Neuronal stem cell (in vitro differentiated cells): ENCODE data around the gene C1orf53.

Experiments
- DNase-seq: peaks from one replicate; pipeline ENCODE4 v3.0.0-alpha.2; 2013; ENCODE audit warnings: low spot score
- H2AFZ ChIP-seq: one replicate; pipeline ENCODE4 v1.6.1; 2013; ENCODE audit warnings: mild to moderate bottlenecking, low read length, inconsistent platforms
- H2AK5ac ChIP-seq: 2 replicates; pipeline ENCODE4 v1.6.1; 2013; ENCODE audit warnings: low read depth, mild to moderate bottlenecking, inconsistent platforms, low read length, moderate library complexity, mixed read lengths
- H2BK120ac ChIP-seq: 2 replicates; pipeline ENCODE4 v1.6.1; 2013; ENCODE audit warnings: low read depth, mild to moderate bottlenecking, inconsistent platforms, low read length, moderate library complexity, mixed read lengths
- H2BK12ac ChIP-seq: one replicate; pipeline ENCODE4 v1.6.1; 2013; ENCODE audit warnings: low read length, inconsistent platforms
- H2BK15ac ChIP-seq: 2 replicates; pipeline ENCODE4 v1.6.1; 2013; ENCODE audit warnings: mild to moderate bottlenecking, low read length, inconsistent platforms, mixed read lengths
- H2BK5ac ChIP-seq: one replicate; pipeline ENCODE4 v1.6.1; 2013; ENCODE audit warnings: inconsistent platforms, mild to moderate bottlenecking, low read length, moderate library complexity
- H3K14ac ChIP-seq: one replicate; pipeline ENCODE4 v1.6.1; 2013; ENCODE audit warnings: low read length, inconsistent platforms
- H3K18ac ChIP-seq: 2 replicates; pipeline ENCODE4 v1.6.1; 2013; ENCODE audit warnings: low read length, inconsistent platforms
- H3K23ac ChIP-seq: 2 replicates; pipeline ENCODE4 v1.6.1; 2013; ENCODE audit warnings: low read depth, mild to moderate bottlenecking, mixed read lengths, low read length, inconsistent platforms; ENCODE audit not compliant: poor library complexity
- H3K27ac ChIP-seq: replicated peaks from 3 replicates; pipeline ENCODE4 v1.5.1; 2013; ENCODE audit warnings: low read length, inconsistent platforms
- H3K27me3 ChIP-seq, 3 experiments: 2 replicates each; pipeline ENCODE4 v1.6.1; 2013; ENCODE audit warnings: low read length in 3 of 3, mild to moderate bottlenecking in 2 of 3, inconsistent platforms in 1 of 3, low read depth in 1 of 3, mixed read lengths in 1 of 3, moderate library complexity in 1 of 3; ENCODE audit not compliant: control insufficient read depth in 3 of 3, insufficient read depth in 3 of 3
- H3K36me3 ChIP-seq, 2 donors: replicated peaks in 1 of 2; 2 replicates each; pipeline ENCODE4 v1.6.1; 2013; ENCODE audit warnings: low read length in 2 of 2; ENCODE audit not compliant: control insufficient read depth in 2 of 2, insufficient read depth in 2 of 2
- H3K4ac ChIP-seq: 2 replicates; pipeline ENCODE4 v1.6.1; 2013; ENCODE audit warnings: inconsistent platforms, mild to moderate bottlenecking, low read length, moderate library complexity
- H3K4me1 ChIP-seq, 2 donors: 1 replicate in 1 of 2; 2 replicates in 1 of 2; pipeline ENCODE4 v1.6.1; 2013; ENCODE audit warnings: low read length in 2 of 2, low read depth in 1 of 2; ENCODE audit not compliant: control insufficient read depth in 2 of 2, insufficient read depth in 1 of 2
- H3K4me2 ChIP-seq: one replicate; pipeline ENCODE4 v1.6.1; 2013; ENCODE audit warnings: mild to moderate bottlenecking, low read length, inconsistent platforms; ENCODE audit not compliant: insufficient read depth, poor library complexity, severe bottlenecking
- H3K4me3 ChIP-seq, 2 donors: 2 replicates each; pipeline ENCODE4 v1.5.1; 2013; ENCODE audit warnings: low read length in 2 of 2, mild to moderate bottlenecking in 2 of 2, inconsistent platforms in 1 of 2, moderate library complexity in 1 of 2
- H3K79me1 ChIP-seq: one replicate; pipeline ENCODE4 v1.6.1; 2013; ENCODE audit warnings: low read depth, mild to moderate bottlenecking, inconsistent platforms, low read length, moderate library complexity
- H3K9ac ChIP-seq: one replicate; pipeline ENCODE4 v1.6.1; 2013; ENCODE audit warnings: mild to moderate bottlenecking, low read depth, low read length, inconsistent platforms; ENCODE audit not compliant: poor library complexity
- H3K9me3 ChIP-seq, 2 donors: replicated peaks in 1 of 2; 2 replicates each; pipeline versions ENCODE3 to v1.6.1; 2013; ENCODE audit warnings: low read length in 2 of 2, mild to moderate bottlenecking in 2 of 2, inconsistent platforms in 1 of 2, low read depth in 1 of 2, mixed read lengths in 1 of 2, moderate library complexity in 1 of 2; ENCODE audit not compliant: control insufficient read depth in 2 of 2, insufficient read depth in 1 of 2
- H4K8ac ChIP-seq: one replicate; pipeline ENCODE4 v1.6.1; 2013; ENCODE audit warnings: low read depth, mild to moderate bottlenecking, inconsistent platforms, low read length, moderate library complexity
- H4K91ac ChIP-seq: one replicate; pipeline ENCODE4 v1.6.1; 2013; ENCODE audit warnings: low read length, low read depth, mild to moderate bottlenecking, inconsistent platforms; ENCODE audit not compliant: poor library complexity
- WGBS, 2 donors: extraction: QIAGEN DNeasy Blood & Tissue Kit; methylation state at CpG; one replicate each; pipeline ENCODE4 v1.1.7; 2013; ENCODE audit warnings: missing lambda C conversion rate in 2 of 2, mixed read lengths in 1 of 2; ENCODE audit not compliant: insufficient read length in 2 of 2, insufficient replicate concordance in 1 of 2; ENCODE audit errors: extremely low coverage in 2 of 2; 5-methylcytosine and 5-hydroxymethylcytosine counted together

C1orf53 gene

DNA sequence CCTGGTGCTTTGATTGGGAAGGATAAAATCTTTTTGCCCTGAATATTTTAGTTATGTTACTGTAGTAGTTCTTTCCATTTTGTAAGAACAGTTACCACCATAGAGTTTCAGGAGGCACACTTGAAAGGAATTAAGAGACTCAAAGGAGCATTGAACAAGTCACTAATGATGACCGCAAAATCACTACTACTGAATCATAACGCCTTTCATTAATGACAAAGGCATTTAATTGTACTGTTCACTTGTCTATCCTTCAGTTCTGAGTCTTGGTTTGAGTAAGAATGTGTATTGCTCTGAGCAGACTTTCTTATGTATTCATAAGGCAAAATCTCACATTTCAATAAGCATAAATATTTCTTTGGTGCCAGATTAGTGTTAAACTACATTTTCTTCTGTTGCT is 39.6 kb downstream of the C1orf53 start:
- Histone ChIP-seq H3K18ac (no peak overlapping the region), H2BK12ac (no peak overlapping the region), H3K4me3 (no peak overlapping the region), H4K8ac (no peak overlapping the region), H3K14ac (no peak overlapping the region), H3K79me1 (no peaks in the 10 kb centered on the region), H3K27me3 (no peaks in the 10 kb centered on the region), H2BK120ac (no peak overlapping the region), H2AK5ac (no peak overlapping the region), H3K9ac (no peak overlapping the region), H4K91ac (no peak overlapping the region), H3K4me2 (no peak overlapping the region), H2BK15ac (no peak overlapping the region), H3K36me3 (no peaks in the 10 kb centered on the region), H3K4ac (no peak overlapping the region), H2BK5ac (no peak overlapping the region), H3K9me3 (no peaks in the 10 kb centered on the region), H3K27ac (no peak overlapping the region), H3K23ac (no peak overlapping the region), H2AFZ (no peak overlapping the region), H3K4me1 (no peaks in the 10 kb centered on the region)
- no CpG with 5 or more reads among the region's 2 CpGs for WGBS, 2 donors
- DNase-seq: no peak

DNA sequence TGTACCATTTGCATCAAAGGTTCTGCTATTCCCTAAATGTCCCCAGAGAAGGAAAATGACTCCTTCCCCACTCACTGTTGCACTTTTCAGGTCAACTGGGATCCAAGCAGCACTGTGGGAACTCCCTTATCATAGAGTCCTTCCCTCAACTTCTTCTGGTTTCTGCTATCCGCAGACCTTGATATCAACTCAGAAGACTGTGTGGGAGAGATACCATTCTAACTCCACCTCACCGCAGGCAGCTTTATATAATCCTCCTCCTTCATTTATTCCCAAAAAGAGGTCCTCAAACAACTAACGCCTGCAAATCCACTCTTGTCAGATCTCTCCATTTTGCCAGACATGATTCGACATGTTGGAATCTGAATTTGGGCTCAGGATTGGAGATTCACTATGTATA is 42.1 kb downstream of the C1orf53 start:
- H3K23ac ChIP-seq: no peak overlapping the region
- no peak overlapping the region for H2BK12ac ChIP-seq
- no peak overlapping the region for H4K8ac ChIP-seq
- H3K27me3 ChIP-seq: no peaks in the 10 kb centered on the region
- H3K36me3 ChIP-seq: no peaks in the 10 kb centered on the region
- no peak overlapping the region for H2BK120ac ChIP-seq
- no peak overlapping the region for H3K14ac ChIP-seq
- no peaks in the 10 kb centered on the region for H3K4me1 ChIP-seq
- no peak overlapping the region for H3K9ac ChIP-seq
- WGBS, 2 donors: no CpG with 5 or more reads among the region's 4 CpGs
- no peak overlapping the region for H3K4ac ChIP-seq
- H3K27ac ChIP-seq: no peak overlapping the region
- no peak overlapping the region for H3K4me3 ChIP-seq
- no peak overlapping the region for H2BK5ac ChIP-seq
- DNase-seq: no peak
- no peaks in the 10 kb centered on the region for H3K9me3 ChIP-seq
- H2BK15ac ChIP-seq: no peak overlapping the region
- no peak overlapping the region for H3K4me2 ChIP-seq
- H3K18ac ChIP-seq: no peak overlapping the region
- H2AFZ ChIP-seq: no peak overlapping the region
- H3K79me1 ChIP-seq: no peaks in the 10 kb centered on the region
- H2AK5ac ChIP-seq: no peak overlapping the region
- H4K91ac ChIP-seq: no peak overlapping the region

GRCh38 chr1:197948926-197949899 is 46.8 kb downstream of the C1orf53 start:
- WGBS, 2 donors: no CpG with 5 or more reads among the region's 8 CpGs

DNA sequence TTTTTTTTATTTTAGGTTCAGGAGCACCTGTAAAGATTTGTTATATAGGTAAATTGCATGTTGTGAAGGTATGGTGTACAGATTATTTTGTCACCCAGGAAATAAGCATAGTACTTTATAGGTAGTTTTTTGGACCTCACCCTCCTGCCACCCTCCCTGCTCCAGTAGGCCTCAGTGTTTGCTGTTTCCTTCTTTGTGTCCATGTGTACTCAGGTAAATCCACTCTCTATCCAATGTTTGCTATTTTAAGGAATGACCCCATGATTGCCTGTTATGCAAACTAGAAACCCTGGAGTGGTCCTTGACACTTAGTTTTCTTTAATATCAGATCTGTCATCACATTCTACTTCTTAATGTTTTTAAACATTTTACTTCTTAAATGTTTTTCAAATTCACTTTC is 48.7 kb downstream of the C1orf53 start:
- no peak overlapping the region for H4K8ac ChIP-seq
- no peaks in the 10 kb centered on the region for H3K4me1 ChIP-seq
- H3K27me3 ChIP-seq: no peaks in the 10 kb centered on the region
- H3K4me3 ChIP-seq: no peak overlapping the region
- no peak overlapping the region for H3K14ac ChIP-seq
- H3K4ac ChIP-seq: no peak overlapping the region
- no peaks in the 10 kb centered on the region for H3K9me3 ChIP-seq
- no peak for DNase-seq
- H2BK12ac ChIP-seq: no peak overlapping the region
- no peak overlapping the region for H4K91ac ChIP-seq
- H2BK15ac ChIP-seq: no peak overlapping the region
- no peak overlapping the region for H2BK5ac ChIP-seq
- no peak overlapping the region for H3K4me2 ChIP-seq
- no peaks in the 10 kb centered on the region for H3K79me1 ChIP-seq
- H3K9ac ChIP-seq: no peak overlapping the region
- H3K18ac ChIP-seq: no peak overlapping the region
- no peaks in the 10 kb centered on the region for H3K36me3 ChIP-seq
- no peak overlapping the region for H3K23ac ChIP-seq
- no peak overlapping the region for H3K27ac ChIP-seq
- H2AK5ac ChIP-seq: no peak overlapping the region
- no peak overlapping the region for H2AFZ ChIP-seq
- no peak overlapping the region for H2BK120ac ChIP-seq

More at GRCh38 chr1:197948926-197949899, 46.8 kb downstream of the C1orf53 start:
- Histone ChIP-seq H3K23ac (no peak overlapping the region), H2BK15ac (no peak overlapping the region), H3K79me1 (no peaks in the 10 kb centered on the region), H2AFZ (no peak overlapping the region), H3K18ac (no peak overlapping the region), H3K4ac (no peak overlapping the region), H3K4me2 (no peak overlapping the region), H3K36me3 (no peaks in the 10 kb centered on the region), H2BK12ac (no peak overlapping the region), H2BK120ac (no peak overlapping the region), H4K8ac (no peak overlapping the region), H3K14ac (no peak overlapping the region), H2AK5ac (no peak overlapping the region), H3K4me3 (no peak overlapping the region), H3K27me3 (no peaks in the 10 kb centered on the region), H3K27ac (no peak overlapping the region), H3K9ac (no peak overlapping the region), H4K91ac (no peak overlapping the region), H3K4me1 (no peaks in the 10 kb centered on the region), H2BK5ac (no peak overlapping the region), H3K9me3 (no peaks in the 10 kb centered on the region)
- no peak for DNase-seq
